Measurements from ENCODE around the gene CCL18.

DNA sequence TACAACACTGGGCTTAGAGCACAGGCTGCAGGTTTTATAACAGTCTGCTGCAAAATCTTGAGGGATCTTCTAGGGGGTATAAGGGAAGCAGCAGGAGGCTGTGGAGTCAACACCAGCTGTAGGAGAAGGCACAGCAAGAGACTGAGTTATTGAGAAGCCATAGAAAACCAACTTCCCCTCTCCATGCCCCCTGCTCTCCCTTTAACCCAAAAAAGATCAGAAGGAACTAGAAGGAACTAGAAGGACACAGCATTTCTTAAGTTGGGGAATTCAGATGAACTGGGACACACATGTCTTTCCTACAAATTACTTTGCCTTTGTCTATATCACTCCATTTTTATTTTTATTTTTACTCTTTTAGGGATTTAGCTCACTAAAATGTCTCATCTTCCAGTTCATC lies 6.2 kb upstream of the CCL18 start:
- TF ChIP-seq, protein P1, sequence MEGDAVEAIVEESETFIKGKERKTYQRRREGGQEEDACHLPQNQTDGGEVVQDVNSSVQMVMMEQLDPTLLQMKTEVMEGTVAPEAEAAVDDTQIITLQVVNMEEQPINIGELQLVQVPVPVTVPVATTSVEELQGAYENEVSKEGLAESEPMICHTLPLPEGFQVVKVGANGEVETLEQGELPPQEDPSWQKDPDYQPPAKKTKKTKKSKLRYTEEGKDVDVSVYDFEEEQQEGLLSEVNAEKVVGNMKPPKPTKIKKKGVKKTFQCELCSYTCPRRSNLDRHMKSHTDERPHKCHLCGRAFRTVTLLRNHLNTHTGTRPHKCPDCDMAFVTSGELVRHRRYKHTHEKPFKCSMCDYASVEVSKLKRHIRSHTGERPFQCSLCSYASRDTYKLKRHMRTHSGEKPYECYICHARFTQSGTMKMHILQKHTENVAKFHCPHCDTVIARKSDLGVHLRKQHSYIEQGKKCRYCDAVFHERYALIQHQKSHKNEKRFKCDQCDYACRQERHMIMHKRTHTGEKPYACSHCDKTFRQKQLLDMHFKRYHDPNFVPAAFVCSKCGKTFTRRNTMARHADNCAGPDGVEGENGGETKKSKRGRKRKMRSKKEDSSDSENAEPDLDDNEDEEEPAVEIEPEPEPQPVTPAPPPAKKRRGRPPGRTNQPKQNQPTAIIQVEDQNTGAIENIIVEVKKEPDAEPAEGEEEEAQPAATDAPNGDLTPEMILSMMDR (IDR thresholded peaks at IDR 0.05; ENCODE audit: insufficient read depth, low read length, poor library complexity, severe bottlenecking): no peak
- TF ChIP-seq EZH2phosphoT487 (conservative IDR thresholded peaks at IDR 0.05; ENCODE audit: low read length): no peak
